ENCODE measurements around the gene AP2B1.

The AP2B1 gene

GRCh38 chr17:35715416-35715815 lies 128.3 kb downstream of the AP2B1 start:
- no peaks in the 10 kb centered on the region for H3K9me3 ChIP-seq (replicated peaks; ENCODE audit: insufficient read depth, low read length)

GRCh38 chr17:35716173-35716572 lies 129.1 kb downstream of the AP2B1 start:
- no peak overlapping the region for H3K4me3 ChIP-seq (ENCODE audit: low read length)
- H3F3A ChIP-seq (ENCODE audit: insufficient read depth, low read length) = no peaks in the 10 kb centered on the region
- no peaks in the 10 kb centered on the region for H3K9me2 ChIP-seq (replicated peaks; ENCODE audit: insufficient read depth, low read length)
- no peaks in the 10 kb centered on the region for H3K79me2 ChIP-seq (ENCODE audit: low read length)
- H2AFZ ChIP-seq (ENCODE audit: low read length) = no peak overlapping the region
- no peak for DNase-seq
- H3K27me3 ChIP-seq (replicated peaks; ENCODE audit: insufficient read depth, low read length) = no peaks in the 10 kb centered on the region
- no peaks in the 10 kb centered on the region for H3K9me3 ChIP-seq (replicated peaks; ENCODE audit: insufficient read depth, low read length)
- H3K27ac ChIP-seq (ENCODE audit: low read length) = no peak overlapping the region
- H4K20me1 ChIP-seq (ENCODE audit: insufficient read depth, low read length) = no peaks in the 10 kb centered on the region
- no peak overlapping the region for H3K9ac ChIP-seq (ENCODE audit: low read length)
- peaks cover 13% of the 10 kb centered on the region for H3K4me1 ChIP-seq (ENCODE audit: low read length)
- H3K4me2 ChIP-seq (ENCODE audit: low read depth, low read length) = no peak overlapping the region
- TF ChIP-seq EZH2phosphoT487 (IDR thresholded peaks at IDR 0.05; ENCODE audit: low read length) = no peak
- H3K36me3 ChIP-seq (replicated peaks; ENCODE audit: insufficient read depth, low read length) = no peaks in the 10 kb centered on the region

More at GRCh38 chr17:35715416-35715815, 128.3 kb downstream of the AP2B1 start:
- no peaks in the 10 kb centered on the region for H3K36me3 ChIP-seq (replicated peaks; ENCODE audit: insufficient read depth, low read length)
- TF ChIP-seq CTCF (IDR thresholded peaks at IDR 0.05; ENCODE audit: low read length) (no peak), EZH2phosphoT487 (IDR thresholded peaks at IDR 0.05; ENCODE audit: low read length) (no peak), EZH2 (optimal IDR thresholded peaks at IDR 0.05; ENCODE audit: low read depth, low read length) (no peak)
- no peaks in the 10 kb centered on the region for H3K79me2 ChIP-seq (ENCODE audit: low read length)
- no peak overlapping the region for H3K27ac ChIP-seq (ENCODE audit: low read length)
- no peaks in the 10 kb centered on the region for H3K9me2 ChIP-seq (replicated peaks; ENCODE audit: insufficient read depth, low read length)
- no peaks in the 10 kb centered on the region for H3K27me3 ChIP-seq (replicated peaks; ENCODE audit: insufficient read depth, low read length)
- no peak overlapping the region for H3K4me3 ChIP-seq (ENCODE audit: low read length)
- no peak overlapping the region for H3K9ac ChIP-seq (ENCODE audit: low read length)
- H3F3A ChIP-seq (ENCODE audit: insufficient read depth, low read length) = no peaks in the 10 kb centered on the region
- no peaks in the 10 kb centered on the region for H4K20me1 ChIP-seq (ENCODE audit: insufficient read depth, low read length)
- H2AFZ ChIP-seq (ENCODE audit: low read length) = no peak overlapping the region
- no peak for DNase-seq
- no peak overlapping the region for H3K4me2 ChIP-seq (ENCODE audit: low read depth, low read length)
- peaks cover 13% of the 10 kb centered on the region for H3K4me1 ChIP-seq (ENCODE audit: low read length)

GRCh38 chr17:35716897-35717465 lies 129.9 kb downstream of the AP2B1 start:
- H3K9me2 ChIP-seq (replicated peaks; ENCODE audit: insufficient read depth, low read length) = no peaks in the 10 kb centered on the region
- H3K4me1 ChIP-seq (ENCODE audit: low read length) = peaks cover 13% of the 10 kb centered on the region
- H3K27me3 ChIP-seq (replicated peaks; ENCODE audit: insufficient read depth, low read length) = no peaks in the 10 kb centered on the region
- H2AFZ ChIP-seq (ENCODE audit: low read length) = no peak overlapping the region
- H3K4me3 ChIP-seq (ENCODE audit: low read length) = no peak overlapping the region
- no peak overlapping the region for H3K4me2 ChIP-seq (ENCODE audit: low read depth, low read length)
- no peak overlapping the region for H3K27ac ChIP-seq (ENCODE audit: low read length)
- no peaks in the 10 kb centered on the region for H3K9me3 ChIP-seq (replicated peaks; ENCODE audit: insufficient read depth, low read length)
- H3K79me2 ChIP-seq (ENCODE audit: low read length) = no peaks in the 10 kb centered on the region
- TF ChIP-seq EZH2 (optimal IDR thresholded peaks at IDR 0.05; ENCODE audit: low read depth, low read length) (no peak), CTCF (IDR thresholded peaks at IDR 0.05; ENCODE audit: low read length) (no peak), EZH2phosphoT487 (IDR thresholded peaks at IDR 0.05; ENCODE audit: low read length) (no peak)
- H4K20me1 ChIP-seq (ENCODE audit: insufficient read depth, low read length) = no peaks in the 10 kb centered on the region
- H3F3A ChIP-seq (ENCODE audit: insufficient read depth, low read length) = no peaks in the 10 kb centered on the region
- no peaks in the 10 kb centered on the region for H3K36me3 ChIP-seq (replicated peaks; ENCODE audit: insufficient read depth, low read length)
- DNase-seq = no peak
- H3K9ac ChIP-seq (ENCODE audit: low read length) = no peak overlapping the region

GRCh38 chr17:35717475-35717874 lies 130.4 kb downstream of the AP2B1 start:
- H3K4me3 ChIP-seq (ENCODE audit: low read length) = no peak overlapping the region
- no peaks in the 10 kb centered on the region for H3K79me2 ChIP-seq (ENCODE audit: low read length)
- H3K36me3 ChIP-seq (replicated peaks; ENCODE audit: insufficient read depth, low read length) = no peaks in the 10 kb centered on the region
- no peak overlapping the region for H3K9ac ChIP-seq (ENCODE audit: low read length)
- no peaks in the 10 kb centered on the region for H3F3A ChIP-seq (ENCODE audit: insufficient read depth, low read length)
- no peaks in the 10 kb centered on the region for H3K27me3 ChIP-seq (replicated peaks; ENCODE audit: insufficient read depth, low read length)
- no peak overlapping the region for H2AFZ ChIP-seq (ENCODE audit: low read length)
- H3K4me2 ChIP-seq (ENCODE audit: low read depth, low read length) = no peak overlapping the region
- H4K20me1 ChIP-seq (ENCODE audit: insufficient read depth, low read length) = no peaks in the 10 kb centered on the region
- DNase-seq = no peak
- TF ChIP-seq EZH2phosphoT487 (IDR thresholded peaks at IDR 0.05; ENCODE audit: low read length) (no peak), CTCF (IDR thresholded peaks at IDR 0.05; ENCODE audit: low read length) (no peak), EZH2 (optimal IDR thresholded peaks at IDR 0.05; ENCODE audit: low read depth, low read length) (no peak)
- H3K9me3 ChIP-seq (replicated peaks; ENCODE audit: insufficient read depth, low read length) = no peaks in the 10 kb centered on the region
- peaks cover 13% of the 10 kb centered on the region for H3K4me1 ChIP-seq (ENCODE audit: low read length)
- no peaks in the 10 kb centered on the region for H3K9me2 ChIP-seq (replicated peaks; ENCODE audit: insufficient read depth, low read length)
- no peak overlapping the region for H3K27ac ChIP-seq (ENCODE audit: low read length)
